ENCODE data around the gene MSTN.

The MSTN gene

GRCh38 chr2:190062601-190063000 is at the start of gene MSTN:
TSS of gene MSTN (minus strand) at chr2:190062729. CDS start at chr2:190062596, 133 bp downstream.
- no peak for DNase-seq

- no peak for DNase-seq
Observed at GRCh38 chr2:190111166-190111565, 48.6 kb upstream of the MSTN start.

- no peak for DNase-seq
Observed at GRCh38 chr2:190110699-190111098, 48.2 kb upstream of the MSTN start.

- no peak for DNase-seq
Observed at GRCh38 chr2:190110131-190110530, 47.6 kb upstream of the MSTN start.

- no peak for DNase-seq
Observed at GRCh38 chr2:190107409-190107808, 44.9 kb upstream of the MSTN start.

GRCh38 chr2:190106783-190107182 is 44.3 kb upstream of the MSTN start:
- no peak for DNase-seq

GRCh38 chr2:190105554-190105953 is 43.0 kb upstream of the MSTN start:
- DNase-seq: no peak

GRCh38 chr2:190103144-190103543 is 40.6 kb upstream of the MSTN start:
- no peak for DNase-seq

- DNase-seq: no peak
Observed at GRCh38 chr2:190099890-190100697, 37.6 kb upstream of the MSTN start.

GRCh38 chr2:190098851-190099250 is 36.3 kb upstream of the MSTN start:
- DNase-seq: no peak

GRCh38 chr2:190097115-190097514 is 34.6 kb upstream of the MSTN start:
- no peak for DNase-seq

- no peak for DNase-seq
Observed at GRCh38 chr2:190094316-190094871, 31.9 kb upstream of the MSTN start.

GRCh38 chr2:190093793-190094192 is 31.3 kb upstream of the MSTN start:
- DNase-seq: no peak

- no peak for DNase-seq
Observed at GRCh38 chr2:190090148-190090547, 27.6 kb upstream of the MSTN start.

GRCh38 chr2:190088917-190089316 is 26.4 kb upstream of the MSTN start:
- peak; percentile 35 for DNase-seq

GRCh38 chr2:190084704-190085103 is 22.2 kb upstream of the MSTN start:
- no peak for DNase-seq

GRCh38 chr2:190082118-190082517 is 19.6 kb upstream of the MSTN start:
- DNase-seq: no peak

GRCh38 chr2:190080527-190081049 is 18.1 kb upstream of the MSTN start:
- no peak for DNase-seq

- no peak for DNase-seq
Observed at GRCh38 chr2:190079160-190079559, 16.6 kb upstream of the MSTN start.

GRCh38 chr2:190075623-190076022 is 13.1 kb upstream of the MSTN start:
- no peak for DNase-seq

GRCh38 chr2:190069936-190070696 is 7.6 kb upstream of the MSTN start:
- peak; percentile 31 for DNase-seq

- DNase-seq: no peak
Observed at GRCh38 chr2:190068764-190069163, 6.2 kb upstream of the MSTN start.

- DNase-seq: no peak
Observed at GRCh38 chr2:190065839-190066238, 3.3 kb upstream of the MSTN start.

GRCh38 chr2:190063624-190064023 is 1.1 kb upstream of the MSTN start:
- no peak for DNase-seq

Measured in NCI-H1105 (cell line).